PFSK-1 (cell line): Measurements from ENCODE around the gene MAP1LC3A.

Experiments
- POLR2AphosphoS5 ChIP-seq: IDR thresholded peaks from 2 replicates; pipeline ENCODE4 v1.6.1; 2012; ENCODE audit warnings: low read depth, mild to moderate bottlenecking, control low read depth, low read length, moderate library complexity
- SIN3A ChIP-seq: IDR thresholded peaks from 2 replicates; pipeline ENCODE4 v1.6.1; 2012; ENCODE audit warnings: mild to moderate bottlenecking, low read length, moderate library complexity, borderline replicate concordance; ENCODE audit not compliant: insufficient read depth
- TAF1 ChIP-seq: IDR thresholded peaks from 2 replicates; pipeline ENCODE4 v1.6.1; 2012; ENCODE audit warnings: low read length, control low read depth, borderline replicate concordance; ENCODE audit not compliant: insufficient read depth
- TF ChIP-seq, protein P1 (sequence below), 2 experiments: IDR thresholded peaks; 2 replicates each; pipeline versions ENCODE4 v1.6.1 to v1.8.0; 2011 to 2012; ENCODE audit warnings: low read depth in 2 of 2, low read length in 2 of 2, control low read depth in 1 of 2, inconsistent platforms in 1 of 2, mild to moderate bottlenecking in 1 of 2, moderate library complexity in 1 of 2; ENCODE audit not compliant: insufficient read depth in 1 of 2

- TF ChIP-seq, protein P1, sequence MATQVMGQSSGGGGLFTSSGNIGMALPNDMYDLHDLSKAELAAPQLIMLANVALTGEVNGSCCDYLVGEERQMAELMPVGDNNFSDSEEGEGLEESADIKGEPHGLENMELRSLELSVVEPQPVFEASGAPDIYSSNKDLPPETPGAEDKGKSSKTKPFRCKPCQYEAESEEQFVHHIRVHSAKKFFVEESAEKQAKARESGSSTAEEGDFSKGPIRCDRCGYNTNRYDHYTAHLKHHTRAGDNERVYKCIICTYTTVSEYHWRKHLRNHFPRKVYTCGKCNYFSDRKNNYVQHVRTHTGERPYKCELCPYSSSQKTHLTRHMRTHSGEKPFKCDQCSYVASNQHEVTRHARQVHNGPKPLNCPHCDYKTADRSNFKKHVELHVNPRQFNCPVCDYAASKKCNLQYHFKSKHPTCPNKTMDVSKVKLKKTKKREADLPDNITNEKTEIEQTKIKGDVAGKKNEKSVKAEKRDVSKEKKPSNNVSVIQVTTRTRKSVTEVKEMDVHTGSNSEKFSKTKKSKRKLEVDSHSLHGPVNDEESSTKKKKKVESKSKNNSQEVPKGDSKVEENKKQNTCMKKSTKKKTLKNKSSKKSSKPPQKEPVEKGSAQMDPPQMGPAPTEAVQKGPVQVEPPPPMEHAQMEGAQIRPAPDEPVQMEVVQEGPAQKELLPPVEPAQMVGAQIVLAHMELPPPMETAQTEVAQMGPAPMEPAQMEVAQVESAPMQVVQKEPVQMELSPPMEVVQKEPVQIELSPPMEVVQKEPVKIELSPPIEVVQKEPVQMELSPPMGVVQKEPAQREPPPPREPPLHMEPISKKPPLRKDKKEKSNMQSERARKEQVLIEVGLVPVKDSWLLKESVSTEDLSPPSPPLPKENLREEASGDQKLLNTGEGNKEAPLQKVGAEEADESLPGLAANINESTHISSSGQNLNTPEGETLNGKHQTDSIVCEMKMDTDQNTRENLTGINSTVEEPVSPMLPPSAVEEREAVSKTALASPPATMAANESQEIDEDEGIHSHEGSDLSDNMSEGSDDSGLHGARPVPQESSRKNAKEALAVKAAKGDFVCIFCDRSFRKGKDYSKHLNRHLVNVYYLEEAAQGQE (IDR thresholded peaks at IDR 0.05; ENCODE audit: insufficient read depth in 1 of 2, low read depth in 2 of 2, low read length in 2 of 2), result no peak
- TF ChIP-seq POLR2AphosphoS5 (no peak), TAF1 (no peak), SIN3A (no peak)
Measured at GRCh38 chr20:34549291-34549928, 9.1 kb upstream of the MAP1LC3A start.
